Activated CD4-positive, alpha-beta T cell treated with anti-CD3 and anti-CD28 coated beads, Interleukin-2, amount 50 U/mL, for 1 hour (primary cell): Measurements from ENCODE around the gene WIPI1.
"Not testable (repeated sequence)": the region's sequence is repeated elsewhere in the genome, so short reads cannot be mapped to it uniquely, and the experiment has no call there.

Experiments used
- DNase-seq: peaks from one replicate; pipeline ENCODE4 v3.0.0-alpha.2; 2020

WIPI1 gene

DNA sequence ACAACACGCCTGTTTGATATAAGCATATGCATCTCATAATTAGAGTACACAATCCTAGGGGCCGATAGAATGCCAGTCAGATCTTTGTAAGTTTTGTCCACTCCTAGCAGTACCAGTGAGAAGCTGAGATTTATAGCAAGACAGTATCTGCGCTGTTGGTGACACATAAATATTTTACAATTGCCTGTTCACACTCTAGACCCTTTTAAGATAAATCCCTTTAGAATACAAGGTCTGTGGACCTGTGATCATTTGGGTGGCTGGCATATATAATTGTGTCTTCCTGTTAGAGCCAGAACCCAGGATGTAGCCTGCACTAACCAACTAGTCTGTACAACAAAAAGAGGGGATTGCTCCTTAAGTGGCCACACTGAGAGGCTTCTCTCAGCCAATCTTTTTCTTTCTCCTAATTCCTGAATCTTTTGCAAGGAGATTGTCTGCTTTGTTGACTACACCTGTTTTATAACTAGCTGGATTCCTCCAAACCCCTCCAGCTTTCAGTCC is 74.7 kb downstream of the WIPI1 start:
- no peak for DNase-seq

DNA sequence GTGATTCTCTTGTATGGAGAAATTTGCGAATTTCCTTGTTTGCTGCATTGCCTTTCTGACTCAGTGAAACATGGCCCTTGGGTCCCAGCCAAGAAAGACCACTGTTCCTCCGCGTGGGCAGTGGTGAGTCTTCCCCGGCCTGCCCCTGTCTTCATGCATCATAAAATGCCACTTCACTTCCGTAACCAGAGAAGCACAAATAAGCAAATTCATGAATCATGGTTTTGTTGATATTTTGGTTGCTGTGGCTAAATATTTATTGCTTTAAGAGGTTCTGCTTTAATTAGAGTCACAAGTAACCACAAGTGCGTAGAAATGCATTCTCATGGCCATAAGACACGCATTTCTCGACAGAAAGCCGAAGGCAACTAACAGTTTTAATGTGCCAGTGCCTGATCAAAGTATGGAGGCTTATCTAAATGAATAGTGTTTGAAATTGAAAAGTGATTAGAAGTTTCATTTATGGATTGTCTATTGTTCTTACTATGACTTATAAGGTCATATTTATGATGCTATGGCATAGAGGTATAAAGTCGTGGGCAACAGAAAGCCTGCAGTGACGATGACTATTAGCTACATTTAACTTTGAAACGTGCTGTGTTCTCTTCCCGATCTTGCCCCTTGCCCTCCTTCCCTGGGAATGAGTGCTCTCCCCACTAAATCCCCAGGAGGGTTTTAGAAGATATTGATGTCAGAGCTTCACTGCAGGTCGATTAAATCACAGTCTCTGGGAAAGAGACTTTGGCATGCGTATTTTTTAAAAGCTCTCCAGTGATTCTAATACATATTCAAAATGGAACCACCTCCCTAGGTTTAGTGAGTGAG is 76.0 kb downstream of the WIPI1 start:
- no peak for DNase-seq

DNA sequence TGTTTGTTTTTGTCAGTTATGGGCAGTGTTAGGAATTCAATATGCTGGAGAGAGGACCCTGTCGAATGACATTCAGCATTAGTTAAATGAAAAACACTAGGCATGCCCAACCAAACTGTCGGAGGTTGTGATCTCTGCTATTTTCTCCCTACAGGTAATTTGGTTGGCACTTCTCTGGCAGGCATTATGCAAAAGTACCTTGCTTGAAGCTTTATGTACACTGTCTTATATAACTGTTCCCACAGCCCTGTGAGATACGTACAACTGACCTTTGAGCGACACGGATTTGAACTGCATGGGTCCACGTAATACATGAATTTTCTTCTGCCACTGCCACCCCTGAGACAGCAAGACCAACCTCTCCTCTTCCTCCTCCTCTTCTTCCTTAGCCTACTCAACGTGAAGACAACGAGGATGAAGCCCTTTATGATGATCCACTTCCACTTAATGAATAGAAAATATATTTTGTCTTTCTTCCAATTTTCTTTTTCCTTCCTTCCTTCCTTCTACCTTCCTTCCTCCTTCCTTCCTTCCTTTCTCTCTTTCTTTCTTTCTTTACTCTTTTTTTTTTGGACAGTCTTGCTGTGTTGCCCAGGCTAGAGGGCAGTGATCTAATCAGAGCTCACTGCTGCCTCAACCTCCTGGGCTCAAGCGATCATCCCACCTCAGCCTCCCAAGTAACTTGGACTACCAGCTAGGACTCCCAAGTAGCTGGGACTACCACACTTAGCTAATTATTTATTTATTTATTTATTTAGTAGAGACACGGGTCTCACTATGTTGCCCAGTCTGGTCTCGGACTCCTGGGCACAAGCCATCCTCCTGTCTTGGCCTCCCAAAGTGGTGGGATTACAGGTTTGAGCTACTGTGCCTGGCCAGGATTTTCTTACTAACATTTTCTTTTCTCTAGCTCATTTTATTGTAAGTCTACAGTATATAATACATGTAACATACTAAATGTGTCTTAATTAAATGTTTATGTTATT is 77.3 kb downstream of the WIPI1 start:
- DNase-seq: no peak

DNA sequence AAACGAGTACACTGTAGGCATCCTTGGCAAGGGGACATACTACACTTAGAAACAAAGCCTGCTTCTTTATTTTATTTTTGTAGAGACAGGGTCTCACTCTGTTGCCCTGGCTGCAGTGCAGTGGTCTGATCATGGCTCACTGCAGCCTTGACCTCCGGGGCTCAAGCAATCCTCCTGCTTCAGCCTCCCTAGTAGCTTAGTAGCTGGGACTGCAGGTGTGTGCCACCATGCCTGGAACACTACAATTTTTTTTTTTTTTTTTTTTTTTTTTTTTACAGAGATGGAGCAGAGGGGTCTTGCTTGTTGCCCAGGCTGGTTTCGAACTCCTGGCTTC is 78.2 kb downstream of the WIPI1 start:
- DNase-seq: no peak

DNA sequence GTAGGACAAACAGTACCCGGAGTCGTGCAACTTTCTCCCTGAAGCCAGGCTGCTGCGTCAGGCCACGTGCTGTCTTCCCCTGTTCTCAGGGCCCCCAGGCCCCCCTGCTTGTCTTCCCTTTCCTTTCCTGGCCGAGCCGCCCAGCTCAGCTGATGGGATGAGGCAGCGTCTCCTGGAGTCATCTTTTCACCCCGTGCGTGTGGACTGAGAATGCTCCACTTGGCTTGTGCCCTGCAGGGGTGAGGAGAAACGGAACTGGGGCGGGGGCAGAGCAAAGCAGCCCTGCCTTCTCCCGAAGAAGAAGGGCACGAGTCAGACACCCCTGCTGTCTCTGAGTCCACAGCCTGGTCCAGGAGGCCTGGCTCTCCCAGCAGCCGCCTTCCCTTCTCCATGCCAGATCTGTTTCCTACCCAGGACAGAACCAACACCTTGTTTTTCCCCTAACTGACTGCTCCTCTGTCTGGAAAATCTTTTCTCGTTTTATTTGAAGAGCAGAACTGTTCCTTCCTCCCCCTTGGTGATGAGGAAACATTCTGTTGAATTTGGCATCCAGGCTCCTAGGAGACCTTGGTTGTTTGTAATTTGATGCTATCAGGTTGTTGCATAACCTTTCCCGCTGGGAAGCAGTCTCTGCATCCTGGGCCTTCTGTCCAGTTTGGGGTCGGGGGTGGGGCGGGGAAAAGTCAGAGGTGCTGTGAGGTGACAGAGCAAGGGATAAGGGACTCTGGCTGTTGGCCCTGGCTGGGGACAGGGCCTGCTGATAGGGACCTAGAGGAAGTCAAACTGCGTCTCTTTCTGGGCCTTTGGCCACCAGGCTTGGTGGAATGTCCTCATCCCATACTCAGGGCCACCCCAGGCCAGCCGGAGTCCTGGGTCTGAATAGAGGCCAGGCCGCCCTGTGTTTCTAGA is 78.8 kb downstream of the WIPI1 start:
- no peak for DNase-seq

DNA sequence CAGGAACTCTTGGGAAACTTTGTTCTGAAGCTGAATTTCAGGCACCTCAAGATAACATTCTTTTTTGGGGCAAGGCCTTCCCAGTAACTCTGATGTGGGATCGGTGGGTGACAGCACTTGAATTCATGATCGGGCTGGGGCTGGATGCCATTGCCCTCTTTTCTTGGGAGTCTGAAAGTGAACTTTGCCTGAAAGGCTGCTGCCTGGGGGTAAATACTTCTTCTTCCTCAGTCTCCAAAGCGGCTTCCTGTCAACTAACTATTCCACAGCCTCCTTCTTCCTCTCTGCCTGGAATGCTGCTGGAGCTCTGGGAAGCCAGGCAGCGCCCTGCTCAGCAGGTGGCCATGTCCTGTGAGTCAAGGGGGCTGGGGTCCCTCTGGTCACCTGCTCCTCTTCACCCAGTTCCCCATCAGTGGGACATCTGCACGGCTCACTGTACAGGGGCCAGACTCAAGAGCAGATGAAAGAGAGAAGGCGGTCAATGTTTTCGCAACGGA is 79.5 kb downstream of the WIPI1 start:
- no peak for DNase-seq

DNA sequence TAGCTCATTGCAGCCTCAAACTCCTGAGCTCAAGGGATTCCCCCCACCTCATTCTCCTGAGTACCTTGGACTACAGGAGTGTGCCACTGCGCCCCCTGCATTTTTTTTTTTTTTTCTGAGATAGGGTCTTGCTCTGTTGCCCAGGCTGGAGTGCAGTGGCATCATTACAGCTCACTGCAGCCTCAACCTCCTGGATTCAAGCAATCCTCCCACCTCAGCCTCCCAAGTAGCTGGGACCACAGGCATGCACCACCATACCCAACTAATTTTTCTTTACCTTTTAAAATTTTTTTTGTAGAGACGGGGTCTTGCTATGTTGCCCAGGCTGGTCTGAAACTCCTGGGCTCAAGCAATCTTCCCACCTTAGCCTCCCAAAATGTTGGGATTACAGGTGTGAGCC is 81.1 kb downstream of the WIPI1 start:
- not testable (repeated sequence) for DNase-seq

DNA sequence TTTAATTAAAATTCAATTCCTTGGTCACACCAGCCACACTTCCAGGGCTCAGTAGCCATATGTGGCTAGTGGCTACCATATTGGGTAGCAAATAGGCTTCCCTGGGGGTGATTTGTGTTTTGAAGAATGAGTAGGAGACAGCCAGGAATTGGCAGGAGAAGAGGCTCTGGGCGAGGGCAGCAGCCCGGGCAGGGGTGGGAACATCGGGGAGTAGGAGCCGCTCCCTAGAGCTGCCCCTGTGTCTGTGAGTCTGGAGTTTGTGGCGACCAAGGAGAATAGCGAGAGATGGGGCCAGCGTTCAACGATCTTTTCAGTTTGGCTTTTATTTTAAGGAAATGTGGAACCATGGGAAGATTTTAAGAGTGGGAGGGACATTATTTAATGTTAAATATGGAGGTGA is 81.7 kb downstream of the WIPI1 start:
- no peak for DNase-seq
